ENCODE measurements around the gene ACY1.
A peak's percentile ranks its signal among the peaks of the same experiment; 100 is the strongest.
"Not testable (repeated sequence)": the region's sequence is repeated elsewhere in the genome, so short reads cannot be mapped to it uniquely, and the experiment has no call there.

The ACY1 gene

DNA sequence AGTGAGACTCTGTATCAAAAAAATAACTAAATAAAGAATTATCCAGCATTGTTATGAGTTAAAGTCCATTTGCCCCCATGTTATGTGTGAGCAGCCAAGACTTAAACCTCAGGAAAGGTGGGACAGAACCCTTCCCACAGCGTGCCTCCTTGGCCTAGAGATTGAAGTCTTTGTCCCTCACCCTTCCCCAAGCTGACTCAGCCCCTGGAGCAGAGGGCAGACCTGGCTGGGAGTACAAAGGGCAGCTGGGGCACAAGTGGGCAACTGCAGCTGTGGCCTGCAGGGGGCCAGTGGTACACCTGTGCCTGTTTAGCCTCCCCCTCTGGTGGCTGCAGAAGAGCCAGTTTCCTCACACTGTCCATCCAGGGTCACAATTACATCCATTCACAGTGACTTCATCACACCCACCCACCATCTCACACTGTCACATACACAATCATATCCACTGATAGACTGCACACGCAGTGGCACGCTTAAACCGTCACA, 940 bp upstream of the ACY1 start:
- peak overlapping the region; percentile 39 for H3K9ac ChIP-seq (ENCODE audit: low read depth, low read length)
- H3K4me1 ChIP-seq (ENCODE audit: control insufficient read depth, insufficient read depth, low read length) = peaks cover 9% of the 10 kb centered on the region
- peaks cover 7% of the 10 kb centered on the region for H3K27me3 ChIP-seq (ENCODE audit: control insufficient read depth, insufficient read depth, low read length)
- no peaks in the 10 kb centered on the region for H3K36me3 ChIP-seq (ENCODE audit: control insufficient read depth, insufficient read depth, low read length)
- H3K4me3 ChIP-seq (ENCODE audit: low read depth, low read length) = peak overlapping the region; percentile 84
- no peaks in the 10 kb centered on the region for H3K9me3 ChIP-seq (ENCODE audit: control insufficient read depth, insufficient read depth, low read length)

DNA sequence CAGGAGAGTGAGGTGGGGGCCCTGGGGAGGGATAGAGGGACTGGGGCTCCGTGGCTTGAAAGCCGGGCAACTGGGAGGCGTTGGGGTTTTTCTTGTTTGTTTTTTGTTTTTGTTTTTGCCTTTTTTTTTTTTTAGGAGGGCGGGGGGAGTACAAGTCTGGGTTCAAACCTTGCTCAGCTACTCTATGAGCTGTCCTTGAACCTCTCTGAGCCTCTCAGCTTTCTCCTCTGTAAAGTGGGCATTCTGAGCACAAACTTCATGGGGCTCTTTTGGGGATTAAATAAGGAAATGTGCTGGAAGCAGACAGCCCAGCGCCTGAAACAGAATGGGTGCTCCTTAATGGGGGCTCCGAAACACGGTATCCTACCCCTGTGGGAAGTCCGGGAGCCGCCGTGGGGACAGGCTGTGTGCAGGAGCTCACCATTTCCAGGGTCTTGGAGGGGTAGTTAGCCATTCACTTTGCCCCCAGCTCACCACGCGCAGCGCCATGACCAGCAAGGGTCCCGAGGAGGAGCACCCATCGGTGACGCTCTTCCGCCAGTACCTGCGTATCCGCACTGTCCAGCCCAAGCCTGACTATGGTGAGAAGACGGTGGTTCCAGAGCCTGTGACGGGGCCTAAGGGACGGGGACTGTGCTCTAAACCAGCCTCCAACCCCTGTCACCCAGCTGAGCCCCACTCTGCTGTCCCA, 388 bp downstream of the ACY1 start:
- Histone ChIP-seq H3K4me3 (ENCODE audit: low read depth, low read length) (peak overlapping the region; percentile 84), H3K9ac (ENCODE audit: low read depth, low read length) (peak overlapping the region; percentile 39), H3K9me3 (ENCODE audit: control insufficient read depth, insufficient read depth, low read length) (no peaks in the 10 kb centered on the region), H3K4me1 (ENCODE audit: control insufficient read depth, insufficient read depth, low read length) (peaks cover 9% of the 10 kb centered on the region), H3K27me3 (ENCODE audit: control insufficient read depth, insufficient read depth, low read length) (no peaks in the 10 kb centered on the region), H3K36me3 (ENCODE audit: control insufficient read depth, insufficient read depth, low read length) (no peaks in the 10 kb centered on the region)

DNA sequence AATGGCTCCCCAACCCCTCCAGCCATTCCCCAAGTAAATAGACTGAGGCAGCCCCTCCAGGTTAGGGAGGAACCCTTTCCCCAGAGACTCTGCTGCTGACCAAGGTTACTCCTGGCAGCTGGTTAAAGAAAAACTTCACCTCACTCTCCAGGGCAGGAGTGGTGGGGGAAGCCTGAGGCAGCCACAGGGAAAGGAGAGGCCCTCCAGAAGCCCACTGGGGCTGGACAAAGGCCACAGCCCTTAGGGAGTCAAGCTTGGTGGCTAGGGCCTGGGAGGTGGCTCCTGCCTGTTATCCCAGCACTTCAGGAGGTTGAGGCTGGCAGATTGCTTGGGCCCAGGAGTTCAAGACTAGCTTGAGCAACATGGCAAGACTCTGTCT, 923 bp downstream of the ACY1 start:
- H3K36me3 ChIP-seq (ENCODE audit: control insufficient read depth, insufficient read depth, low read length) = no peaks in the 10 kb centered on the region
- H3K9ac ChIP-seq (ENCODE audit: low read depth, low read length) = no peak overlapping the region

GRCh38 chr3:51985063-51985462, 1.7 kb downstream of the ACY1 start:
- peaks cover 9% of the 10 kb centered on the region for H3K4me1 ChIP-seq (ENCODE audit: control insufficient read depth, insufficient read depth, low read length)
- no peaks in the 10 kb centered on the region for H3K27me3 ChIP-seq (ENCODE audit: control insufficient read depth, insufficient read depth, low read length)
- no peaks in the 10 kb centered on the region for H3K36me3 ChIP-seq (ENCODE audit: control insufficient read depth, insufficient read depth, low read length)
- H3K4me3 ChIP-seq (ENCODE audit: low read depth, low read length) = no peak overlapping the region
- H3K9me3 ChIP-seq (ENCODE audit: control insufficient read depth, insufficient read depth, low read length) = no peaks in the 10 kb centered on the region
- no peak overlapping the region for H3K9ac ChIP-seq (ENCODE audit: low read depth, low read length)

More for the DNA sequence above, 923 bp downstream of the ACY1 start:
- H3K4me1 ChIP-seq (ENCODE audit: control insufficient read depth, insufficient read depth, low read length) = peaks cover 9% of the 10 kb centered on the region
- H3K27me3 ChIP-seq (ENCODE audit: control insufficient read depth, insufficient read depth, low read length) = no peaks in the 10 kb centered on the region
- no peaks in the 10 kb centered on the region for H3K9me3 ChIP-seq (ENCODE audit: control insufficient read depth, insufficient read depth, low read length)
- H3K4me3 ChIP-seq (ENCODE audit: low read depth, low read length) = no peak overlapping the region

- Histone ChIP-seq H3K9me3 (ENCODE audit: control insufficient read depth, insufficient read depth, low read length) (no peaks in the 10 kb centered on the region), H3K9ac (ENCODE audit: low read depth, low read length) (no peak overlapping the region), H3K4me3 (ENCODE audit: low read depth, low read length) (no peak overlapping the region), H3K27me3 (ENCODE audit: control insufficient read depth, insufficient read depth, low read length) (no peaks in the 10 kb centered on the region), H3K4me1 (ENCODE audit: control insufficient read depth, insufficient read depth, low read length) (peaks cover 9% of the 10 kb centered on the region), H3K36me3 (ENCODE audit: control insufficient read depth, insufficient read depth, low read length) (no peaks in the 10 kb centered on the region)
Measured at GRCh38 chr3:51986010-51986947, 2.9 kb downstream of the ACY1 start.

DNA sequence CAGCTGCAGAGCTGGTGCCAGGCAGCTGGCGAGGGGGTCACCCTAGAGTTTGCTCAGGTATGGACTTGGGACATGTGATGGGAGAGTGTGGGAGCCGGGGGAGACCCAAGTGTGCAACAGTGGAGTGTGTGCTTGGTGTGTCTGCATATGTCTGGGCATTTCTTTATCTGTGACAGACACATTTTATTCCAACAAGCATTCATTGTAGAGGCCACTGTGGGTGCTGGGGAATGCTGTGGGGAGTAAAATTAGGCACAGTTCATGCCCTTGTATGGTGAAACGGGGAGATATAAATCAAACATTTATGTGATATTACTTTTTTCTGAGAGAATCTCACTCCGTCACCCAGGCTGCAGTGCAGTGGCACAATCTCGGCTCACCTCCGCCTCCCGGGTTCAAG, 4.2 kb downstream of the ACY1 start:
- Histone ChIP-seq H3K9ac (ENCODE audit: low read depth, low read length) (no peak overlapping the region), H3K4me3 (ENCODE audit: low read depth, low read length) (no peak overlapping the region), H3K4me1 (ENCODE audit: control insufficient read depth, insufficient read depth, low read length) (peaks cover 5% of the 10 kb centered on the region)

GRCh38 chr3:51988286-51989146, 5.2 kb downstream of the ACY1 start:
- no peaks in the 10 kb centered on the region for H3K27me3 ChIP-seq (ENCODE audit: control insufficient read depth, insufficient read depth, low read length)
- H3K4me3 ChIP-seq (ENCODE audit: low read depth, low read length) = no peak overlapping the region
- peaks cover 3% of the 10 kb centered on the region for H3K4me1 ChIP-seq (ENCODE audit: control insufficient read depth, insufficient read depth, low read length)
- no peaks in the 10 kb centered on the region for H3K9me3 ChIP-seq (ENCODE audit: control insufficient read depth, insufficient read depth, low read length)
- H3K9ac ChIP-seq (ENCODE audit: low read depth, low read length) = no peak overlapping the region
- H3K36me3 ChIP-seq (ENCODE audit: control insufficient read depth, insufficient read depth, low read length) = peaks cover 7% of the 10 kb centered on the region

More for the DNA sequence above, 4.2 kb downstream of the ACY1 start:
- no peaks in the 10 kb centered on the region for H3K27me3 ChIP-seq (ENCODE audit: control insufficient read depth, insufficient read depth, low read length)
- no peaks in the 10 kb centered on the region for H3K36me3 ChIP-seq (ENCODE audit: control insufficient read depth, insufficient read depth, low read length)
- no peaks in the 10 kb centered on the region for H3K9me3 ChIP-seq (ENCODE audit: control insufficient read depth, insufficient read depth, low read length)

- H3K9me3 ChIP-seq (ENCODE audit: control insufficient read depth, insufficient read depth, low read length); H3K27me3 ChIP-seq (ENCODE audit: control insufficient read depth, insufficient read depth, low read length); H3K4me3 ChIP-seq (ENCODE audit: low read depth, low read length); H3K9ac ChIP-seq (ENCODE audit: low read depth, low read length); H3K4me1 ChIP-seq (ENCODE audit: control insufficient read depth, insufficient read depth, low read length): not testable (repeated sequence)
- H3K36me3 ChIP-seq (ENCODE audit: control insufficient read depth, insufficient read depth, low read length) = peaks cover 20% of the 10 kb centered on the region
Measured at GRCh38 chr3:51990501-51990971, 7.2 kb downstream of the ACY1 start.

GRCh38 chr3:51992017-51992682, 8.8 kb downstream of the ACY1 start:
- Histone ChIP-seq H3K4me1 (ENCODE audit: control insufficient read depth, insufficient read depth, low read length) (no peaks in the 10 kb centered on the region), H3K4me3 (ENCODE audit: low read depth, low read length) (no peak overlapping the region), H3K9ac (ENCODE audit: low read depth, low read length) (no peak overlapping the region), H3K36me3 (ENCODE audit: control insufficient read depth, insufficient read depth, low read length) (peaks cover 20% of the 10 kb centered on the region), H3K27me3 (ENCODE audit: control insufficient read depth, insufficient read depth, low read length) (no peaks in the 10 kb centered on the region), H3K9me3 (ENCODE audit: control insufficient read depth, insufficient read depth, low read length) (no peaks in the 10 kb centered on the region)

DNA sequence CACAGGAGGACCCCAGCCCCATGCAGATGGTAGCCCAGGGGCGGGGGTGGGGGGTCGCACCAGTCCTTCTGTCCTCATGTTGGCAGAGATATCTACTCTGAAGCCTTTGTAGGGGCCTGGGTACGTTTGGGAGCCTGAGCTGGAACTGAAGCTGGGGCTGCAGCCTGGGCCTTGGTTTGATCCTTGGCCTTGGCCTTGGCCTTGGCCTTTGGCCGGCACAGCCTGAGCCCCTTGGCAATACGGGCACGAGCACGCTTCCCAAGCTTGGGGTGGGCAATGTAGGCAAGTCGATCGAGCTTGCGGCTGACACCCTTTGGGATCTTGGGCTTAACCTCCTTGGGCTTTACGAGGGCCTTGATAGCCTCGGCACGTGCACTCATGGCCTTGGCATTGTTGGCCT, 10.3 kb downstream of the ACY1 start:
- H3K27me3 ChIP-seq (ENCODE audit: control insufficient read depth, insufficient read depth, low read length); H3K9ac ChIP-seq (ENCODE audit: low read depth, low read length); H3K9me3 ChIP-seq (ENCODE audit: control insufficient read depth, insufficient read depth, low read length); H3K4me3 ChIP-seq (ENCODE audit: low read depth, low read length); H3K4me1 ChIP-seq (ENCODE audit: control insufficient read depth, insufficient read depth, low read length): not testable (repeated sequence)
- H3K36me3 ChIP-seq (ENCODE audit: control insufficient read depth, insufficient read depth, low read length) = peaks cover 20% of the 10 kb centered on the region

GRCh38 chr3:51994530-51994929, 11.2 kb downstream of the ACY1 start:
- Histone ChIP-seq H3K27me3 (ENCODE audit: control insufficient read depth, insufficient read depth, low read length) (no peaks in the 10 kb centered on the region), H3K9ac (ENCODE audit: low read depth, low read length) (peak overlapping the region; percentile 100), H3K4me3 (ENCODE audit: low read depth, low read length) (peak overlapping the region; percentile 100), H3K4me1 (ENCODE audit: control insufficient read depth, insufficient read depth, low read length) (no peaks in the 10 kb centered on the region), H3K9me3 (ENCODE audit: control insufficient read depth, insufficient read depth, low read length) (no peaks in the 10 kb centered on the region), H3K36me3 (ENCODE audit: control insufficient read depth, insufficient read depth, low read length) (peaks cover 20% of the 10 kb centered on the region)
